GM12873 (cell line): ENCODE measurements around the gene PIAS2.

Source experiments
- TF ChIP-seq, protein P1 (sequence below): IDR thresholded peaks from 2 replicates; pipeline ENCODE4 v1.5.1; 2012; ENCODE audit warnings: low read depth, mild to moderate bottlenecking, moderate library complexity, low read length, control low read depth; ENCODE audit not compliant: insufficient read depth; ENCODE audit errors: missing control alignments

Gene PIAS2

GRCh38 chr18:46888965-46889364, 28.3 kb downstream of the PIAS2 start:
- TF ChIP-seq, protein P1, sequence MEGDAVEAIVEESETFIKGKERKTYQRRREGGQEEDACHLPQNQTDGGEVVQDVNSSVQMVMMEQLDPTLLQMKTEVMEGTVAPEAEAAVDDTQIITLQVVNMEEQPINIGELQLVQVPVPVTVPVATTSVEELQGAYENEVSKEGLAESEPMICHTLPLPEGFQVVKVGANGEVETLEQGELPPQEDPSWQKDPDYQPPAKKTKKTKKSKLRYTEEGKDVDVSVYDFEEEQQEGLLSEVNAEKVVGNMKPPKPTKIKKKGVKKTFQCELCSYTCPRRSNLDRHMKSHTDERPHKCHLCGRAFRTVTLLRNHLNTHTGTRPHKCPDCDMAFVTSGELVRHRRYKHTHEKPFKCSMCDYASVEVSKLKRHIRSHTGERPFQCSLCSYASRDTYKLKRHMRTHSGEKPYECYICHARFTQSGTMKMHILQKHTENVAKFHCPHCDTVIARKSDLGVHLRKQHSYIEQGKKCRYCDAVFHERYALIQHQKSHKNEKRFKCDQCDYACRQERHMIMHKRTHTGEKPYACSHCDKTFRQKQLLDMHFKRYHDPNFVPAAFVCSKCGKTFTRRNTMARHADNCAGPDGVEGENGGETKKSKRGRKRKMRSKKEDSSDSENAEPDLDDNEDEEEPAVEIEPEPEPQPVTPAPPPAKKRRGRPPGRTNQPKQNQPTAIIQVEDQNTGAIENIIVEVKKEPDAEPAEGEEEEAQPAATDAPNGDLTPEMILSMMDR: no peak

- TF ChIP-seq, protein P1: no peak
These were observed 30.4 kb downstream of the PIAS2 start for GRCh38 chr18:46886893-46887292.

- TF ChIP-seq, protein P1: no peak
These were observed 34.1 kb downstream of the PIAS2 start for GRCh38 chr18:46883180-46883579.

DNA sequence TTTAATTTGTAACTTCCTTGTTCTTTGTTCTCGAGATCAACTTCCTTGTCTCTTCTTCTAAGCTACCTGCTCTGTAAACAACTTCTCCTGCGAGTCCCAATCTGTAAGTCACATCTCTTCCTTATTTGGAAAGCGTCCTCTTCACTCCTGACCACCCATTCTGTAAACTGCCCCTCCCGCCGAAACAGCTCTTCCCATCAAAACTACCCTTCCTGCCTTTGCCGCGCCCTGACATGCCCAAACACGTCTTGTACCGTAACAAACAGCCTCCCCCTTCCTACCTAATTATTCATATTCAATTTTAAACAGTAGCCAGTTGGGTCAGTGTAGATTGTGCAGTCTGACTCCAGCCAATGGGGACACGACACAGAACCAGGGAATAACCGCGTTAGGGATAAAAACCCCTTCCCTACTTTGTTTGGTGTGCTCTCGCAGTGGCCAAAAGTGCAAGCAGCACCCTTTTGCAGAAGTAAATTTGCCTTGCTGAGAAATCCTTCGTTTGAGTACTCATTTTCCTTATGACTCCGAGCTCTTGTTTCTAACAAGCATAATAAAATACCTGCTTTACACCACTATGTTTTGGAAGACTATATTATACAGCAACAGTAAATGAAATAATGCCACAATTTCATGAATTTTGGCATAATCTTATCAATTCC, 39.8 kb downstream of the PIAS2 start:
- TF ChIP-seq, protein P1: no peak

- TF ChIP-seq, protein P1: no peak
These were observed 49.0 kb downstream of the PIAS2 start for GRCh38 chr18:46868169-46868921.

DNA sequence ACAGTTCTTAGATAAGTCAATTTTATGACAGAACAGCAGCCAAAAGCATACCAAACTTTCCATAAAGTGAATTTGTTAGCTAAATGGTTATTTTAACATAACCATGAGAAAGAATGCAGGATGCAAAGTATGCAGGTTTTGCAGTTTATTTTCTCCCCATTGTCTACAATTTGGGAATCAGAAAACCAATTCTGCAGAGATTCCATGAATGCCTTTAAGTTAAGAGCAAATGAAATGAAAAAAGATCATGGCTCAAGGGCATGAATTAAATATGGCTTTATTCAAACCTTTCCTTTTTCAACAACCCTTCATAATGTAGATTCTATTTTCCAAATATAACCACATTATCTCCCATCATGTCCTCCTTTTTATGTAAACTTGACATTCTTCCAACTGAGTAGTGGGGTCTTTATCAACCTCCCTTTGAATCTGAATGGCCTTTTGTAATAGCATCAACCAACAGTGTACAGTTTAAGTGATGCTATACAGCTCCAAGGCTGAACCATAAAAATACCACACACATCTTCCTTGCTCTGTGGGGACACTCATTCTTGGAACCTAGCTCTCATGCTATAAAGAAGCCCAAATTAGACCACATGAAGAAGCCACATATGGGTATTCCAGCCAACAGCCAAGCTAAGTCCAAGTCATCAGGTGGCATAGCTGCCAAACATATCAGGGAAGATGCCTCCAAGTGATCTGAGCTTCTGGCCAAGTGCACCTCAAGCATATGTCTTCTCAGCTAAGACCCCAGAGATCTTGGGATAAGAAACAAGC, 49.8 kb downstream of the PIAS2 start:
- TF ChIP-seq, protein P1: no peak

DNA sequence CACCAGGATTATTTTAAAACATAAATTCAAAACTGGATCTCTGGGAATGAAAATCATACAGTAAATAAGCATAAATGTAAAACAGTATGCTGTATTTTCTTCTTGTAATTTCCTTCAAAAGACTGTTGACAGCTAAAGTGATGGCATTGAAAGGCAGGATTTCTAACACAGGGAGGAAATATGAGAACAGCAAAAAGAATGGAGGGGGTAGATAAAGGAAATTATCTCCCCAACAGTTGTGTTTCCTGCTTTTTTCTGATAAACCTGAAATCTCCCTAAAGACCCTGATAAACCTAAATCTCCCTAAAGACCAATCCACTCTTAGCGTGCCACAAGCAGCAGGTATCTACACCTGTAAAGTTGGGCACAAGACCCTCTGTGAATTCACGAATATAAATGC, 50.8 kb downstream of the PIAS2 start:
- TF ChIP-seq, protein P1: no peak
